GM19468 (cell line): Measurements from ENCODE around the gene CCDC192.
"Not testable (repeated sequence)": the region's sequence is repeated elsewhere in the genome, so short reads cannot be mapped to it uniquely, and the experiment has no call there.

Source experiments
- ATAC-seq: cut with Tn5 transposase; IDR thresholded peaks from one replicate; pipeline ENCODE4 v1.9.1; 2021; ENCODE audit warnings: mild to moderate bottlenecking, moderate library complexity, moderate number of reproducible peaks; ENCODE audit not compliant: unreplicated experiment; ENCODE audit errors: extremely low read depth

Gene CCDC192, protein sequence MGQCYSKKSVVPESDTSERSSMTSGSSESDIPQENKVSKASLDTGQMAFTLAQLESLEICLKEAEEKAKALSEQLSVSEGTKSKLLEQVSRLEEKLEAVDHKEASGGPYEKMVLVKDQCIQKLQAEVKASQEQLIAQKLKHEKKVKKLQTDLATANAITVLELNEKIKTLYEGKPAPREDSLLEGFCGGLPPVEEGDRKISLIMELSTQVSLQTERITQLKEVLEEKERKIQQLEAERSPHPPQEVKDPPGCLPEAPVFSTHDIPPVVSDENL

DNA sequence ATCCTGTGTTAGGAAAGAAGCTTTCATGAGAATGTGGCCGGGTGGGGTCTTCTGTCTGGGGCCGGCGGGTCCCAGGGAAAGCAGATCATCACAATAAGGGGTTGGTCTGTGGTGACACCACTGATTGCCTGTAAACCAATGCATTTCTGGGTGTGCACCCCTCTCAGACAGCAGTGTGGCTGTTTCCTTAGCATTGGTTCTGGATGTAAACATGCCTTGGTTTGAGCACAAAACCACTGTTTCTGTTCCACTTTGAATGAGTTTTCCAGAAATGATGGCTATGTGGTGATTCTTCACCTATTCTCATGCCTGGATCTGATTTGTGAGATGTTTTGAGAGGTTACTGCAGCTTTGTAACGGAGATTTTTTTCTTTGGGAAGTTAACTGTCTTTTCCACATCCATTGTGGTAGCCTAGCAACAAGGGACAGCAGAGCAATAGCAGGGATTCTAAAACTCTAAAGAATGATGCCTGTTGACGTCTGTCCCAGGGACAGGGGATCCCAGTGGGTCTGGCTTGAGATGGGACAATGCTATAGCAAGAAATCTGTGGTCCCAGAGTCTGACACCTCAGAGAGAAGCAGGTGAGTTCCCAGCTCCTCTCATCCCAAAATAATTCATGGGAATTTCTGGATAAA, at the start of gene CCDC192:
Gene CCDC192, plus strand, starts transcription at position 466 of the 636 bp plus-strand sequence. Its CDS starts 55 bp downstream, at position 521.
- ATAC-seq, result no peak

DNA sequence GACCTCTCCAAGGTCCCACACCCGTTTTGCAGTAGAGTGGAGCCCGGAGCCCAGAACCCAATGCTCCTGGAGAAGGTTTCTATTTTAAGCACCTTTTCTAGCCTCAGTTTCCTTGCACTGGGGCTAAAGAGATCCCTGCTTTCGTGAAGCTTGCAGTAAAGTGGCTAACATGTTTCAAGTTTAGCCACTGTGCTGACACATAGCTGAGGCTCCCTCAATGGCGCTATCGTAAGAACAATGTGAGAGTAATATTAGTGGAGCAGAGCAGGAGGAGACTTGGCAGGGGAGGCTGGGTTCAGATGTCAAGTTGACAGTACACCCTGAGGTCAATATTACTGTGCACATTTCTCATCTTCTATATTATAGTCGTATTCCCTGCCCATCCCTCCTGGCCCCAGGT, 46.4 kb upstream of the CCDC192 start:
- no peak for ATAC-seq

DNA sequence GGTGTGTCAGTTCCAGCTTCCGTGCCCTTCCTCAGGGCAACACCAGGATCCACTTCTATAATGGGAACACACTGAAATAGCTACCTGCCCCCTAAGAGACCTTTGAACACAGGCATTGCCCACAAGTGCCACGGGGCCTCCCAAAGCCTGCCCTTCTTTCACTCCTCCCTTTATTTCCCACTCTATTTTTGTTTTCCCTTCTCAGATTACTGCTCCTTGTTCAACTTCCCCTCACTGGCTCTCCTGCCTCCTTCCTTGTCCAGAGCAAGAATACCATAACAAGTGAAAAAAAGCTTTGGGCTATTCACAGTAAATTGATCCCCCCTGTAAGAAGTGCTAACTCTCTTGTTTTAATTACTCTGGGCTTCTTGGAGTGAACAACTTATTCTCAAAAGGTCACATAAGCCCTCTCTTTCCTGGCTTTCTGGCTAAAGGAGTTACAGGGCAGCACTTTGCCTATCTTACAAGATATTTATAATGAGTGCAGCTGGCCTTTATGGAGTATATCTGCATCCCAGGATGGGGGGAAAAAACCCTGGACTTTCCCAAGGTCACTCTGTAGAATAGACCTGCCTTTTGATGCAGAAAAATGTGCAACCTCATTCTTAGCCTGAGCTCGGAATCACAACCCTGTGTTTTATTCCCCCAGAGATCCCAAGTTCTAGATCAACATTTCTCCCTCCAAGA, 43.0 kb upstream of the CCDC192 start:
- ATAC-seq, result no peak

DNA sequence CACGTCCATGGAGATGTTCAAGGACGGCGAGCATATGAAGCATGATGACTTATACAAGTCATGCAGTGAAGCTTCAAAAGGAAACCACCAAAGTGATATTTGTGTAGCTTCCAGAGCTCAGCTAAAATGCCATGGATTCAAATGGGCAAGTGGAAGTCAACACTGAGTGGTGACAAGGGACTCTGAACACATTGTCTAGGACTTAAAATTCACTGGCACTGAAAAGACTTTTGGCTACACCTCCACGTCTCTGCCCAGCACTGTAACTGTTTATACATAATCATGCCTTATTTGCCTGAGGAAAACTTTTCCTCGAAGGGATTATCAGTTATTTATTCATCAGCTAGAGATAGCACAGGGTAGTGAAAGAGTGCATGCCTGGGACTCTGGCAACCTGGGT, 39.1 kb upstream of the CCDC192 start:
- ATAC-seq, result no peak

DNA sequence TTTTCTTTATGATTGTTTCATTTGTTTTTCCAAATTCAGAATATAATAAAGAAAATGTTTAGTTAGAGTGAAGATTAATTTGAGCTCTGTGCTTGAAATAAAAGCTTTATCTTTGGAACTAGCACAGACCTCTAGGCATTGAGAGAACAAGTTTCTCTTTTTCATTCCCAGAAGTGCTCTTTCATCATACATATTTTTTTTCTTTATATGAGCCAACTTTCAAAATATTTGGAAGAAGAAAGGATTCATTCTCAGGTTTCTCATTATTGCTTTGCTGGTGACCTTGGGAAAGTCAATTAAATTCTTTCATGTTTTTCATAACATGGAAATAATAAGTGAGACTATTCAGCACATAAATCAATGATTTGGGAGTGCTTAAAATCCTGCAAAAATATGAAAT, 37.5 kb upstream of the CCDC192 start:
- ATAC-seq, result no peak

DNA sequence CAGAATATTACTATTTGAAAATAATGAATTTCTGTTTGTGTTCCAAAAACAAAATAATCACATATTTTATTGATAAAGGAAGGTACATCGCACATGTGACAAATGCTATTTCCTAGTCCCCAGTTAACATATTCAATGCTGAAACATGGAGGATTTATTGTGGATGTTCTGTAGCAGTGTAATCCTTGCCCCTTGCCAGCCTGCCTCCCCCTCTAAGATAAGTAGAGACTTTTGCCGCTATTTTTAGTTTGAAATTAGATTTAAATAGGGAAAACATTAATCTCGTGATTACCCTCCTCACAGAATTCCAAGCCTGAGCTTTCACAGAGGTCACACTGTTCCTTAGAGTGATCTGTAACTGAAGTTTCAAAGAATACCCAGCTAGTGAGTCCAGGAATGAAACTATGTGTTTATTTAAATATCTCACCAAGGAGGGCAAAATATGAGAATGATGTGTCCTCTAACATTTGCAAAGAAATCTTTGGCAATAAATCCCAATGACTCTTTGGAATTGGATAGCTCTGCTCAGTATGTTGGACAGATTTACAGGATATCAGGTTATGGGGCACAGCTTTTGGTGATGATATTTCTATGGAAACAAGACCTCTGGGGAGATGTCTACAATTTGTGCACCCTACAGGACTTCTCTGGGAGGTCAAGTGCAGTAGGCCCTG, 37.0 kb upstream of the CCDC192 start:
- ATAC-seq, result no peak

DNA sequence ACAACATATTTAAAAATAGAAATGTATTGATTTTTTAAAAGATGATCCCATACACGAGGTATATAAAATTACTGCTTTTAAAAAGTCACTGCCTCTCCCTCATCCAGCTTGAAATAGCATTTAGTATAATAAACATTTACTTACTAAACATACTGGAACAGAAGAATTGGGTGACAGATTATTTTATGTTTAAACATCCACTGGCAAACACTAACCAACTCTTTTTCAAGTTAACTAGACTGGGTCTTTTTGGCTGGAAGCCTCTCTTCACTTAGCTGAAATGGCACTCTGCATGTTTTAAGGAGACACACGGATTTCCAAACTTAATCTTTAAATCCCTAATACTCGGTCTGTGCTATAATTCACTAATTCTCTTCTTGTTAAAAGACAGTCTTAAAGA, 35.3 kb upstream of the CCDC192 start:
- ATAC-seq, result no peak

DNA sequence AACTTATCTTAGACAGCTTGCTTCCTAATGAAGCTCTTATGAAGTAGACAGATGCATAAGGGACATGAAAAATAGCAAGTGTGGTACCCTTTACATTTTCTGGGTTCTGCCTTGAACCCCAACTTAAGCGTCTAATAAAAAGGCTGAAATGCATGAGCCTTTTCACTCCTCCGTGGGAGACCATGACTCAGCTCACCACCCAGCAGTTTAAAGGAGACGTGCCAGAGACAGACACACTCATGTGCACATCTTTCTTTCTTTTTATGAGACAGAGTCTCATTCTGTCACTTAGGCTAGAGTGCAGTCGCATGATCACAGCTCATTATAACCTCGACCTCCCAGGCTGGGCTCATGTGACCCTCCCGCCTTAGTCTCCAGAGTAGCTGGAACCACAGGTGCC, 32.0 kb upstream of the CCDC192 start:
- ATAC-seq, result no peak

DNA sequence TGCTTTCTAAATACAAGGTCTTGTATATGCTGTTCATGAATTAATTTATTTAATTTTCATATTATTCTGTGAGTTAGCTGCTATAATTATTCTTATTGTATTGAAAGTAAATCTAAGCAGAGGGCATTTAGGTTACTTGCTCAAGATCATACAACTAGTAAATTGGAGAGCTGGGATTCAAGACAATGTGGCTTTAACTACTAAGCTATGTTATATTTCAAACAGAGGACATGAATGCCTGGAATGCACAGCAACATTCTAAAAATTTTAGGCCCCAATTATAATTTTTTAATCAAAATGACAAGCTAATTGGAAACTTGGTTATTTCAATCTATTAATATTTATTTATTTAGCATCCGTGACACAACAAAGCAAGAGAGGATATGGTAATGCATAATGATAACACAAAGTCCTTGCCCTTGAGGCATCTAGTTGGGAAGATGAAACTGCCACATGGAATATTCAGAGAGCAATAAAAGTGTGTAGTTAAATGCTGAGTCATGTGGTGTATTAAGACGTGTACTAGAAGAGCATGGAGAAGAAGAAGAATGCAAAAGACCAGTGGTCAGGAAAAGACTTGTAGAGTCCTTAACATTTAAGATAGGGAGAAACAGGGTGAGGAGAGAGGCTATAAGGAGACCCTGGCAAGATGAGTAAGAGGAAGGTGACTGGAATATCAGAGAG, 29.9 kb upstream of the CCDC192 start:
- no peak for ATAC-seq

DNA sequence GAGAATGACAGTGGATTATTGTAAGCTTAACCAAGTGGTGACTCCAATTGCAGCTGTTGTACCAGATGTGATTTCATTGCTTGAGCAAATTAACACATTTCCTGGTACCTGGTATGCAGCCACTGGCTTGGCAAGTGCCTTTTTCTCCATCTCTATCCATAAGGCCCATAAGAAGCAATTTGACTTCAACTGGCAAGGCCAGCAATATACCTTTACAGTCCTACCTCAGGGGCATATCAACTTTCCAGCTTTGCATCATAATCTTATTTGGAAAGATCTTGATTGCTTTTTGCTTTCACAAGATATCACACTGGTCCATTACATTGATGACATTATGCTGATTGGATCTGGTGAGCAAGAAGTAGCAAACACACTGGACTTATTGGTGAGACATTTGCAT, 26.2 kb upstream of the CCDC192 start:
- not testable (repeated sequence) for ATAC-seq

DNA sequence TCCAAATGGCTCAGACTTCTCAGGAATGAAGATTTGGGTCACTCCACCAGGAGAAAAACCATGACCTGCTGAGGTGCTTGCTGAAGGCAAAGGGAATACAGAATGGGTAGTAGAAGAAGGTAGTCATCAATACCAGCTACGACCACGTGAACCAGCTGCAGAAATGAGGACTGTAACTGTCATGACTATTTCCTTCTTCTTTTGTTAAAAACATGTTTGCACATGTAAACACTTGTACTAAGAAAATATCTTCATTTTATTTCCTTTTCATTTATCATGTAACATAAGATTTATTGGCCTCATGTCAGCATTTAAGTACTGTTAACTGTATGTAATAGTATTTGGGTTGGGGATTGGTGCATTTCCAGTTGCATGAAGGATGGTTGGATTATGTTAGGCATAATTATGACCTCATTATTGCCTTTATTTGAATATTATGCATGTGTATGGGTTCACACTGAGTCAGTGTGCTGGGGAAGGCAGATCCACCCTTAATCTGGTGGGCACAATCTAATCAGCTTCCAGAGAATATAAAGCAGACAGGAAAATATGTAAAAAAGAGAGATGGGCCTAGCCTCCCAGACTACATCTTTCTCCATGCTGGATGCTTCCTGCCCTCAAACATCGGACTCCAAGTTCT, 23.4 kb upstream of the CCDC192 start:
- ATAC-seq, result not testable (repeated sequence)

DNA sequence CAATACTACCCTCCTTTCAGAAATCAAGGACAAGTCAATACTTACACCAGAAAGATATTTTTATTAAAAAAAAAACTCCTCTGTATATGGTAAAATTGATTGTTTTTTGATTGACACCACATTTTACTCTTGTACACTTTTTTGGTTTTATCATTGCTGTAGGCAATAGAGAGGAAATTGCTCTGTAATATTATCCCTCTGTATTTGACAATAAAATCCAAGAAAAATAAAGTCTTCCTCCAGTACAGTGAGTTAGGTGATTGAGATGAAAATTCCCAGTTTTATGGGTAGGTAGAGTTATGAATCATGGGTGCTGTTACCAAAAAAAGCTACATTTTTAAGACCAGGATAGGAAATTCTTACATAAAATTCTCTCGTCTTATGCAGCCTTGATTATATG, 22.6 kb upstream of the CCDC192 start:
- no peak for ATAC-seq

DNA sequence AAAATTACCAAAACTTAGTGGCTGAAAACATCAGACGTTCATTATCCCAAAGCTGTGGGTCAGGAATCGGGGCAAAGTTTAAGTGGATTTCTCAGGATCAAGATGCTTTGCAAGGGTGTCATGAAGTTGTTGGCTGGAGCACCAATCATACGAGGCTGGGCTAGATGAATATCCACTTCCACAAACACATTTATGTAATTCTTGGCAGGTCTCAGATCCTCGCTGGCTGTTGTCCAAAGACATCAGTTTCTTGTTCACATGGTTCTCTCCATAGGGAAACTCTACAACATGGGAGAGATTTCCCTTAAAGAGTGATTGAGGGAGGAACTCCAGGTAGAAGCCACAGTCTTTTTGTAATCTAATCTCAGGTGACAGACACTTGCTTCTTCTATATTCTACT, 20.2 kb upstream of the CCDC192 start:
- ATAC-seq, result no peak

DNA sequence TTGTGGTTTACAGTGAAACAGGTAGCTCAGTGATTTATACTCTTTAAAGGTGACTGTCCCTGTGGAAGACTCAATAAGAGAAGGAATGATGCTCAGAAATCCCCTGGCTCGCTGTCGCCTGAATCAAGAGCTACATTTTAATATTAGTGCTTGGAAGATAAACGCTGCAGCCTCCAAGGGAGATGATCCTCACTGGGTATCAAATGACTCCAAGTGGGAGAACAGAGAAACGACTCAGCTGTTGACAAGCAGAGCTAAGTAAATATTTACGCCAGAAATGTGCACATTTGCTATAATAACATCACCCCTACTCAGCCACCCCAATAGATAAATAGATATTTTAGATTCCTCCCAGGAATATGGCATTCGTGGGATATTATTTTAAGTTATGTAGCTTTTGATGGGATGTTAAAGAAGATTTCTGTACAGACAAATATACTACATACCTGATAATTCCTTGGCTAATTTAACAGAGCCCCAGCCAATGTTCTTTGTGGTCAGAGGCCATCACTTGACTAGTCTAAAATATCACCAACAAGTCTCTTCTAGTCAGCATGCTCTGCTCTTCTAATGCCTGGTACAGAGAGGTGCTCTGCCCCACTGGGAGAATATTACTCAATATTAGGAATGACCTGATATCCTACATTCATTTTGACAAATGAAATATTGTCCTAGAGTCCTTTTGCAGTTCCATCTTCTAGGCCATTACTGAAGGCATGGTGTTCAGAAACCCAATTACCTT, 18.3 kb upstream of the CCDC192 start:
- ATAC-seq, result no peak

DNA sequence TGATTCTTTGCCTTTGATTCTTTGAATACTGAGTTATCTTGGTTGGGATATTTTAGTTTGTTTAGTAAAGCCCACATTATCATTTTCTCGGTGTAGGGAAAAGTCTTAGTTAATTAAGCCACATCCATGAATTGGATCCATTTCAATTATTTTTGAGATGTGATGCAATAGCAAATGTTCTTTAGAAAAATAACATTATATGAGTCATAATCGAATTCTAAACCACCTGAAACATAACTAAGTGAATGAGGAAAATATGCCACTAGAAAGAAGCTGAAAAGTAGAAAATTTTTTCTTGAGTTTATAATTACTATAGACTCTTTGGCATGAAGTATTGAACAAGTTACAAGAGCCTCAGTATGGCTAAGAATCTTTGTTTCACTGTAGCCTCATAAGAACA, 17.5 kb upstream of the CCDC192 start:
- no peak for ATAC-seq

DNA sequence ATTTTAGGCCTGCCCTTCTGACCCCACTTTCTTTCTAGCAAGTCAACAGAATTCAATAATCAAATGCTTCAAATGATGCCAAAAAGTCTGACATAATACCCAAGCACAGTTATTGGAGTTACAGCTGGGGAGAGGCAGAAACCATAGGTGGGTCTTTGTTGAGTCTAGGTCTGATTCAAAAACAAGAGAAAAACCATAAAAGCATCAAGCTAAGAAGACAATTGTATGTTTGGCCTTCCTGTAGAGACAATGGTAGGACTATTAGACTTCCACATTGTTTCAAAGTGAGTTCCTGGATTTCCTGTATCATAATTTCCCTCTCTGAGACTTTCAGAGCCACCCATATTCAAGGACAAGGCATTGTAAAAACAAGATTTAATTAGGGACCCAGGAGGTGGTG, 16.8 kb upstream of the CCDC192 start:
- no peak for ATAC-seq

DNA sequence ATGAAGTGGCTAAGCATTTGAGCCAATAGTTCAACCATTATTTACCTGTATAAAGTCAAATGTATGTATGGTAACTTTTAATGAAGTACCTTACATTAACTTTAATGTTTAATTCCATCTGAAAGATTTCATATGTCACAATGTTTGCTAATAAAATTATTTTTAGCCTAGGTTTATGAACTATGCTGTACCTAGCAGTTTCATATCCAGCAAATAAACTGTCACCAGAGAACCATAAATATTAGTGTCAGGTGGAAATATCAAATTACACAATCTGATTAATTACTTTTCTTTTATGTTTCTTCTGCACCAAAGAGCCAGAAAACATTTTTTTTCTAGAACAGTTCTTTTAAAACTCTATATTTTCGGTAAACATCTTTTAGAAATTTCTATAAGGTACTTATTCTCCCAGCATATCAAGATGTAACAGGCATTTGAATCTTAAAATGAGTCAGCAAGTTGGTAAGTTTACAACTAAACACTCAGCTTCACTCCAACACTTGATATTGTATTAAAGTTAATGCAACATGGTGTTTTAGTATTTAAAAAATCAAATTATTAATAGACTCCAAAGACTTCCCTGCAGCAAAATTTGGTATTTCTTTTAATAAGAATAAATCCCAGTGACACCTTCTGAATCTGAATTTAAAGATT, 8.5 kb upstream of the CCDC192 start:
- ATAC-seq, result no peak

DNA sequence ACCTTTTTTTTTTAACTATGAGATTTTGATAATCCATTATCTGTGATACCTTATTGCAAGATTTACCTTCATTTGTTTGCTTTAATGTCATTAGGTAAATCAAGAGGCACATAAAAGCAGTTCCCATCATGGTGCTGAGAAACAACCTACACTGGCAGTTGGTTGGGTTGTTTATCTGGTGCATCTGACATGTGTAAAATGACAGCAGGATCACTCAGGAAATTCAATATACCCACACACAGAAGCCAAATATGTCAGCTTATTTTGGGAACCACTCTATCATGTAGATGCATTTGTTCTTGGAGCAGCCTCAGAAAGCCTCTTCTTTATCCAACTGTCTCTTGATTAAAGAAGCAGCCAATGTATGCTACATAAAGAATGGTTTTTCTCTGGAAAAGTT, 7.8 kb upstream of the CCDC192 start:
- ATAC-seq, result no peak

DNA sequence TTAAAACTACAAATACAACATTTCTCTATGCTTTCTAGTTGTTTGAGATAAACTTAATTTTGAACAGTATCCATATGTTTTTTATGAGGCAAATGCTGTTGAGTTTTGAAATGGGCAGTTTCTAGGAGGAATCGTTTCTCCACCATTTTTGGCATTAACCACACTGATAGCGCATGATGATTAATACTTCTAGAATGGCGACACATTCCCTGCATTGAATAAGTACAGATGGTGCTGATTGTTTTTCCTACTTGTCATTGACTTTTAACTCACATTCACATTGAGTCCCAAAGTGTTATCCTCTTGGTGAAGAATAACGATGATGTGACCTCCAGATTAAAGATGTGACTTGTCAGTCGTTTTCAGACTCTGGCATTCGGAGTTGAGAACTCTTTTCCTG, 6.5 kb upstream of the CCDC192 start:
- no peak for ATAC-seq
